ENCODE results near the gene UBE3B. TPM values are rescaled to one million over a fixed set of nuclear protein-coding genes. Genes with fewer than 3 reads are reported as not detected.

Gene UBE3B
- total RNA-seq, 1 donor, result 51.4 TPM

DNA sequence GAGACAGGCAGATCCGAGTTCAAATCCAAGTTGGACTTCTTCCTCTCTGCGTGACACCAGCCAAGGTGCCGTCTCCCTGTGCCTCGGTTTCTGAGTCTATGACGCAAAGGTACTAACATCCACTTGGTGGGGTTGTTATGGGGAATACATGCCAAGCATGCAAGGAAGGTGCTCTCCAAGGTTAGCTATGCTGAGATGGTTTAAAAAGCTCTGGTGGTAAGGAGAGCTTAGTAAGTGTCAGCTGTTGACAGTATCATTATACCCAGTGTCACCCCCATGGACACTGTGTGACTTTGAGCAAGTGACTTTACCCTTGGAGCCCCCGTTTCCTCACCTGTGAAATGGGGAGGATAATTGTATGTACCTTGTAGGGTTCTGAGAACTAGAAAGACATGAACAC, 73.7 kb downstream of the UBE3B start:
- H3K4me3 ChIP-seq (ENCODE audit: low read depth, low read length), result no peak overlapping the region
- TF ChIP-seq, protein P1, sequence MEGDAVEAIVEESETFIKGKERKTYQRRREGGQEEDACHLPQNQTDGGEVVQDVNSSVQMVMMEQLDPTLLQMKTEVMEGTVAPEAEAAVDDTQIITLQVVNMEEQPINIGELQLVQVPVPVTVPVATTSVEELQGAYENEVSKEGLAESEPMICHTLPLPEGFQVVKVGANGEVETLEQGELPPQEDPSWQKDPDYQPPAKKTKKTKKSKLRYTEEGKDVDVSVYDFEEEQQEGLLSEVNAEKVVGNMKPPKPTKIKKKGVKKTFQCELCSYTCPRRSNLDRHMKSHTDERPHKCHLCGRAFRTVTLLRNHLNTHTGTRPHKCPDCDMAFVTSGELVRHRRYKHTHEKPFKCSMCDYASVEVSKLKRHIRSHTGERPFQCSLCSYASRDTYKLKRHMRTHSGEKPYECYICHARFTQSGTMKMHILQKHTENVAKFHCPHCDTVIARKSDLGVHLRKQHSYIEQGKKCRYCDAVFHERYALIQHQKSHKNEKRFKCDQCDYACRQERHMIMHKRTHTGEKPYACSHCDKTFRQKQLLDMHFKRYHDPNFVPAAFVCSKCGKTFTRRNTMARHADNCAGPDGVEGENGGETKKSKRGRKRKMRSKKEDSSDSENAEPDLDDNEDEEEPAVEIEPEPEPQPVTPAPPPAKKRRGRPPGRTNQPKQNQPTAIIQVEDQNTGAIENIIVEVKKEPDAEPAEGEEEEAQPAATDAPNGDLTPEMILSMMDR (IDR thresholded peaks at IDR 0.05; ENCODE audit: insufficient read depth, low read depth, low read length), result no peak
- no peak for DNase-seq (ENCODE audit: low read depth)

- no peak for DNase-seq (ENCODE audit: low read depth)
- TF ChIP-seq, protein P1 (IDR thresholded peaks at IDR 0.05; ENCODE audit: insufficient read depth, low read depth, low read length), result no peak
- H3K4me3 ChIP-seq (ENCODE audit: low read depth, low read length), result no peak overlapping the region
Observed at GRCh38 chr12:109552971-109553370, 75.5 kb downstream of the UBE3B start.

GRCh38 chr12:109553483-109553882, 76.0 kb downstream of the UBE3B start:
- TF ChIP-seq, protein P1 (IDR thresholded peaks at IDR 0.05; ENCODE audit: insufficient read depth, low read depth, low read length), result no peak
- no peak for DNase-seq (ENCODE audit: low read depth)
- H3K4me3 ChIP-seq (ENCODE audit: low read depth, low read length), result no peak overlapping the region

DNA sequence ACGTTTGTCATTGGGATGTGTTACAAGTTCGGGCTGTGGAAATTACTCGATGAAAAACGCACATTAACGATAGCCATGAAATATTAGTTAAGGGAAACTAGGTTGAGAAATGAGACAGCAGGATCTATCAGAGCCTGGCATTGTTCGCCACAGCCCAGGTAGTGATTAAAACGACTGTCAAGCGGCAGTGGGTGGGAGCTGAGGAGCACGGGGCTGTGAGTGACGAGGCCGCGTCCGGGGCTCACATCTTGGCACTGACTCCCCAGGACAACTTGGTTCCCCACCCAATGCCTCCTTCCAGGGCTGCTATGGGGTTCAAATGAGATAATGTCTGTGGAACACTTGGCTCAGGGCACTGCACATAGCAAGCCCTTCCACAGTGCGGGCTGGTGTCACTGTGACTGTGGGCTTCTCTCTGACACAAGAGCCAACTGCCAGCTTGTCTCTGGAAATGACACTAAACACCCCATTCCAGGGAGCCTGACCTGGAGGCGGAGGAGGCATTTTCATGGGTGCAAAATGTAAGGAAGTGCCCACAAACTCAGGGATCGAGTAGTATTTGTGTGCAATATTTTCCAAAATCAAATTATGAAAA, 76.6 kb downstream of the UBE3B start:
- no peak for DNase-seq (ENCODE audit: low read depth)
- TF ChIP-seq, protein P1 (IDR thresholded peaks at IDR 0.05; ENCODE audit: insufficient read depth, low read depth, low read length), result no peak
- H3K4me3 ChIP-seq (ENCODE audit: low read depth, low read length), result no peak overlapping the region

DNA sequence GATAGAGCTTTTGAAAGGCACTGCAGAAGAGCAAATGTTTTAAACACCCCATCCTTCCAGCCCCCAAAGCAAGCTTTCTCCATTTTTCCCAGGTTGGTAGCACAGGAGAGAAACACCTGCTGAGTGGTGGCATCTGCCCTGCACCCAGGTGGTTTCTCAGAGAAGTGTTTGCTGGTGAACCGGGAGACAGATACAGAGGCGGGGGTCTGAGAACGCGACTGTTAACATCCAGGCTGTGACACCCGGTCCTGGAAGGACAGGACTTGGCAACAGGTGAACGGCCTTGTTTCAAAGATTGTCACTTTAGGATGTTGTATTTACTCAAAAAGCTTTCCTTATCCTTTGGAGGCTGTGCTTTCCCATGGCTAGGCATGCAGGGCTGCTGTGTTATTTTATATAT, 77.3 kb downstream of the UBE3B start:
- TF ChIP-seq, protein P1 (IDR thresholded peaks at IDR 0.05; ENCODE audit: insufficient read depth, low read depth, low read length), result no peak
- DNase-seq (ENCODE audit: low read depth), result no peak

GRCh38 chr12:109555431-109556315, 78.2 kb downstream of the UBE3B start:
- DNase-seq (ENCODE audit: low read depth), result no peak
- TF ChIP-seq, protein P1 (IDR thresholded peaks at IDR 0.05; ENCODE audit: insufficient read depth, low read depth, low read length), result no peak
- H3K4me3 ChIP-seq (ENCODE audit: low read depth, low read length), result no peak overlapping the region

More for the DNA sequence above, 77.3 kb downstream of the UBE3B start:
- H3K4me3 ChIP-seq (ENCODE audit: low read depth, low read length), result no peak overlapping the region

Data from fibroblast of villous mesenchyme (primary cell).